D341Med (cell line): ENCODE measurements around the gene SEMA6A.
"Not testable (repeated sequence)": the region's sequence is repeated elsewhere in the genome, so short reads cannot be mapped to it uniquely, and the experiment has no call there.

Source experiments
- DNase-seq: peaks from one replicate; pipeline ENCODE4 v3.0.0; 2012; ENCODE audit warnings: low spot score

Gene SEMA6A

DNA sequence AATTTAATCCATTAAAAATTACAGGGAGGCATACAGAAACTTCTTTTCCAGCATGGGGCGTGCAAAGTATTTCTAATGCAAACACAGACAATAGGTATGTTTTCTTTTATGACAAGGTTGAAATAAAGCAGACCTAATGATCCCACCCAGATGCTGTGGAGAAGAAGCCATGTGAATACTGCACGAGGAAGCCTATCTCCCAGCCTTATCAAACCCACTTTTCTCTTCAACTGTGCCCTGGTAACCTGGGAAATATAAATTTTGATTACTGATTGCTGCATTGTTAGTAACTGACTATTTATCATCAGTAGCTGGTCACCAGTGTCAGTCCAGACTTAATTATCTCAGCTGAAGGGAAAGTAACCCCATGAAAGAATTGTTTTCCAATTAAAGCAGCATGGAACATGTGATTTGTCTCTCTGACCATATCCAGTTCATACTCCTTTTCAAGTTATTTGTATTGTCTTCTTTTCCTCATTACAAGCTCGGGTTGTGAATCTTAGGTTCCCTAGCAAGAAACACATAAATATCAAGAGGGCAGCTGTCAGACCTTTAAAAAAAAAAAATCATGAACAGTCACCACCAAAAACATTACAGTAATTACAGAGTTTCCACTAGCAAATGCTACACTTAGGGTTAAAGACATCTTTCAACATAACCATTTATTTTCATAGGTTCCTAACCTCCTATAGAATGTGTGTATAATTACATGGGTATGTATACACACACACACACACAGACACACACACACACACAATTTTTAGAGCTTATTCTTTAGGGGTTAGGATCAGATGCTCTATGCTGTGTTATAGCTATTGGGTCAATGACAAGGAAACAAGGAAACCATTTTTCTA lies 50.3 kb downstream of the SEMA6A start:
- no peak for DNase-seq

DNA sequence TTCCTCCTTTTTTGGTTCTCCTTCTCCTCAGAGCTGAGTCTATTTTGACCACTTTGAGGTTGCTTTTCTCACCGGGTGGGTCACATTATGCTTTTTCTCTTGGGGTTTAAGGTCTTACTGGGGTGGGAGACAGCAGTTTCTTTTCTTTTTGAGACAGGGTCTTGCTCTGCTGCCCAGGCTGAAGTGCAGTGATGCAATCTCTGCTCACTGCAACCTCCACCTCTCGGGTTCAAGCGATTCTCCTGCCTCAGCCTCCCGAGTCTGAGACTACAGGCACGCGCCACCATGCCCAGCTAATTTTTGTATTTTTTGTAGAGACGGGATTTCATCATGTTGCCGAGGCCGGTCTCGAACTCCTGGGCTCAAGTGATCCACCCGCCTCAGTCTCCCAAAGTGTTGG lies 51.4 kb downstream of the SEMA6A start:
- not testable (repeated sequence) for DNase-seq

DNA sequence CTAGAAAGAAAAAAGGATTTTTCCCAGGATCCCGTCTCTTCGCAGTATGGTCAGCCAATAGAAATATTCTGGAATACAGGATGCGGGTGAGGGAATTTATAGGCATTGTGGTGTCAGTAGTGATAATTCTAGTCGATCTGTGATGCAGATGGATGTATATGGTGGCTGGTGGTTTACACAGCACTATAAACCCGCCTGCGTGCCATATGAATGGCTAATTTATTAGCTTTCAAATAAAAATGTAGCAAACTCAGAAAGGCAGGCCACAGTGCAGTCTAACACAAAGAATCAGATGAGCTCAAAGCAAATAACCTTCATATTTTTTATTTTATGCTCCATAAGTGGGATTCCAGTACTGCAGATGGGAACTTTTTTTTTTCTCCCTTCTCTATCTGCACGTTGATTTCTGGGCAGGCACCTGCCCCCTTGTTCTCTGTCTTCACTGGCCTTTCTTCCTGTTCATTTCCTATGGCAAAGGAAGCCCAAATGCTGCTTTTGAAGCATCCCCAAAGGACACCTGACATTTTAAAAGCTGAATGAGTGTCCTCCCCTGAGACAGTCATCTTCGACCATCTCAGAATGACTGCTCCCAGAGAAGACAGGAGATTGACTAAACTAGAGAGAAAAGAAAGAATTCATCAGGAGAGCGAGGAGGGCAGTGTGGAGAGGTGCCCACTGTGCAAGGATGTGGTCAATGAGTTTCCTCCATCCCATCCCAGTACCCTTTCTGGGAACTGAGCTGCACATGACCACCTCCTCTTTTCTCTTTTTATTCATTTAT lies 52.1 kb downstream of the SEMA6A start:
- DNase-seq, result no peak

DNA sequence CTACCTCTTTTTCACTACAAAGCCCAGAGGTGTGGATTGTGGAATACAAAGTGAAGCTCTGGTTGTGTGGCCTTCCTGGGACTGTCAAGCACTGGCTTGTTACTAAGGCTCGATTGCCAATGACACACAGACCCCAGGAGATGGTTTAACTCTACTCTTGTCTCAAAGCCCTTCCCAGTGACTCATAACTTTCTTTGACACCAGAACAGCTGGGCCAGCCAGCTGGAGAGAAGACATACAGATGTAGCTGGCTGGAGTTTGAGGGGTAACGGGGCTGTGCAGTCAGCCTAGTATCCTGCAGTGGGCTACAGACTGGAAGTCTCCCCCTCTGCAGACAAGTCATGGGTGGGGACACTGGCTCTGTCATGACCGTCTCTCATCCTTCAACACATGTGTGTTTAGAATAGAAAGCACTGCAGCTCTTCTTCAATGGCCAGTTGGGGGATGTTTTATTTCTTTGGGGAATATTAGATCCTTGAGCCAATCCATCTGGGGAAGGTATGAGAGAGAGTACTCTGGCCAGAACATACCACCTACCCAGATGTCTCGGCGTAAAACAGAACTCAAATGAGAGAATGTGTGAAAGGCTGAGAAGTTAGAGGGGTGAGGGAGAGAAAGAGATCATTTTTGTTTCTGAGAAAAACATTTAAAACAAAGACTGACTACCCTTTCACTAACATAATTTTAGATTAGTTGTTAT lies 53.3 kb downstream of the SEMA6A start:
- DNase-seq, result no peak

GRCh38 chr5:116520771-116521170 lies 53.9 kb downstream of the SEMA6A start:
- no peak for DNase-seq

DNA sequence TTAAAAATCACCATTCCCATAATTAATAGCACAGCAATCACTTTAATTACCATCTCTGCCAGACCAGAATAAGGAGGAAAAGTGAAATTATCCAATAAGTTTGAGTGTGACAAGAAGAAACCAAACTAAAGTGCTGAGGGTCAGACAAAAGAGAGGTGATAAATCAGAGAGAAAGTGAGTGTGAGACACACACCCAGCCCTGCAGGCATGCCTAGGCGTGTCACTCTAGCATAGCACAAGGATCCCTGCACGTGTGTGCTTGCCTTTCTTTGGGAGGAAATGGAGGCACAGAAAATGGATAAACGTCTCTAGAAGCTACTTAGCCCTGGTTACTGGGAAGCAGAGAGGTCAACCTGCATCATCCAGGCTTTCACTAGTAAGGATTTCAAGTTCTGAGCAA lies 56.2 kb downstream of the SEMA6A start:
- DNase-seq, result no peak

- no peak for DNase-seq
Measured at GRCh38 chr5:116517488-116517887, 57.1 kb downstream of the SEMA6A start.

DNA sequence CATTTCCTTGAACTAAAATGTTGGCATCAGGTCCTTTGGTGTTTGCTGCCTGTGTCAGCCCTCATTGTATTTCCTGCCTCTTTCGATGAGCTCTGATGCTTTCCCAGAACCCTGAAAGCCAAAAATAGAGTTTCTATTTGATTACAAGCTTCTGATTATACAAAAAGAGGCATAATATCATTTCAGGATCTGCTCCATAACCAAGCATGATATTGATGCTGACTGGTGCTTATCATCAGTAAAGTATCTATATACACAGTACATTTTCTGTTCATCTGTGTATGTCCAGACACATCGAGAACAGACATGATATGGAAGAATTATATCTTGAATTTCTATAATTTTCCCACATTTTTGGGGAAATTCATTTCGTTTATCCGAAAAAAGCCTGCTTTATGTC lies 58.6 kb downstream of the SEMA6A start:
- no peak for DNase-seq

DNA sequence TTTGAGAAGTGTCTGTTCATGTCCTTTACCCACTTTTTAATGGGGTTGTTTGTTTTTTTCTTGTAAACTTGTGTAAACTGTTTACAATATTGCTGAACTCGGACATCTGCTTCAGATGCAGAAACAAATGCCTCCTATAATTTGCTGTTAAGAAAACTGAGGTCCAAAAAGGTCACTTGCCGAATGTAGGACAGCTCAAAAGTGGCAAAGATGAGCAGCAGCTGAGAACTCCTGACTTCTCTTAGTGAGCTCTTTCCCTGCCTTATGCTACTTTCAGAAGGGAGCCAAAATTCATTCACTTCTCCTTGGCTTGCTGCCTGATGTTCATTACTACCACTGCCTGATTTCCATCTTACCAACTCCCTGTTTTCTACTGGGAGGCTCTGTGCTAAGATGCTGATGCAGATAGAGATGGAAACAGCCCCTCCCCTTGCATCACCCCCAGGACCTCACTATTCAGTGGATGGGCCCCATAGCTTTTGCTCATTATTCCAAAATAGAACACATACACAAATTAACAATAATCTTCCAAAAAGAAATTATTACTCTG lies 60.1 kb downstream of the SEMA6A start:
- no peak for DNase-seq

DNA sequence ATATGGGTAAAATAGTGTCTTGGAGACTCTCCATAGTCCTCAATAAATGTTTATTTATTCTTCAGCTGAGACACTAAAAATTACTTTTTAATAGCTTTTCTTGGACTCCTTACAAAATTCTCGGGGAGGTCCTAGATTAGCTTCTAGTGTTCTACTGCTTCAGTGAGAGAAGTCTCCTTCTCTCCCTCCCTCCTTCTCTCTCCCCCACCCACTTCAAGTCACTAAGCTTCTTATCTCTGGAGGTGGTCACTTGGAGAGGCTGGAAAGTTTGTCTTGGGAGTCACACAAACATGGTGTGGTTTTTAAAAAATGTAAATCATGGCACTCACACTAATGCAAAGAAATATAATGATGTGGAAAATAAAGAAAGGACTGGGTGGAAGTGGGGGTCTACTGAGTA lies 64.1 kb downstream of the SEMA6A start:
- no peak for DNase-seq

GRCh38 chr5:116509483-116510244 lies 65.0 kb downstream of the SEMA6A start:
- DNase-seq, result no peak

- DNase-seq, result no peak
Measured at GRCh38 chr5:116508835-116509234, 65.8 kb downstream of the SEMA6A start.

GRCh38 chr5:116507941-116508655 lies 66.5 kb downstream of the SEMA6A start:
- no peak for DNase-seq

DNA sequence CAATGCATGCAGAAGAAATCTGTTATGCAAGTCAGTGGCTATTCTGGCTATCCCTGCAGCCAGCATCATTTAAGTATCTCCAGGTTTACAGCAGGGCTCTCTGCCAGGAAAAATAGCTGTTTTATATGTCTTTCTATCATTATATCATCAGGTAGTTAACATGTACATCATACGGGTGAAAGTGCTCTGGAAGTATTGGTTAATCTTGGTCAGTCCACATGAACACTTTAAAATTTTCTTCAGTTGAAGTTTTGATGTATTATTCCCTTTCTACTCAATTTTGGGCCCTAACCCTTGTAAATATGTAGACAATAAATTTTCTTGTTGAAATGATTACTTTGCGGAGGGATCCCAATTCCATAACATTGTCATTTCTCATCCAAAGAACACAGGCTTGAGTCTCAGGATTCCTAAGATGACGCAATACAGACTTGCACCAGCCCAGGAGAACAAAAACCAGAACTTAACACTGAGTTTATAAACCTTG lies 67.5 kb downstream of the SEMA6A start:
- no peak for DNase-seq

DNA sequence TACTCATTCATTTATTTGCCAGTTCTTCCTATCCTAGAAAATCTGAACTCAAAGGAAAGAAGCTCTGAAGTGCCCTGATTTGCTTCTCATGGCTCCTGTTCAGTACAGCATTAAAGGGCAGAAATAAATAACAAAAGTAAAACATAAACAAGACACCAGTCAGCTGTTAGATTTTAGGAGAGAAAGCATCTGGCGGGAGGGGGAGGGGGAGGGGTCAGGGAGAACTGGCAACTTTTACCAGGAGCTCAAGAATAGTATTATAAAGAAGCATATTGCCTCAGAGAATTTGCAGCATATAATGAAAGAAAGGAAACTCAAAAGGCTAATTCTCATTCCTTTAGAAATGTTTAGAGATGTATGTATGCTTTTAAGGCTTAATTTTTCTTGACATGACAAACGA lies 68.1 kb downstream of the SEMA6A start:
- no peak for DNase-seq

- no peak for DNase-seq
Measured at GRCh38 chr5:116504593-116505166, 69.9 kb downstream of the SEMA6A start.

- DNase-seq, result no peak
Measured at GRCh38 chr5:116502616-116503015, 72.0 kb downstream of the SEMA6A start.

DNA sequence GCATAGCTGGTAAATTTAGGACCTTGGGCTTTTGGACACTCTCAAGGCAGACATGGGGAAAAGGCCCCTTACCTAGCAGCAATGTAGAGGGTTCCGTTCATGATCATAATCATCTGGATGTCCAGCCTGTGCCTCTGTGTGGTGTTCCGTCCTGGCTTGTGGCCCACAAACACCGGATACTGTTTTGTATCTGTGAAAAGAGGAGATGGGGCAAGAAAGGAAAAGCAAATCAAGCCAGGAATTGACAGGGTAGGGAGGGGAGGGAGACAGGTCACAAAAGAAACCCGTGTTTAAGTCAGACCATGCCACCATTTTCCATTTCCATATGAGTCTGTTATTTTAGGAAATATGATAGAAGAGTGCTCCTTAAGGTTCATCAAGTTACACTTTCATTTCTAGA lies 72.5 kb downstream of the SEMA6A start:
- no peak for DNase-seq

GRCh38 chr5:116498503-116499048 lies 76.0 kb downstream of the SEMA6A start:
- DNase-seq, result no peak

DNA sequence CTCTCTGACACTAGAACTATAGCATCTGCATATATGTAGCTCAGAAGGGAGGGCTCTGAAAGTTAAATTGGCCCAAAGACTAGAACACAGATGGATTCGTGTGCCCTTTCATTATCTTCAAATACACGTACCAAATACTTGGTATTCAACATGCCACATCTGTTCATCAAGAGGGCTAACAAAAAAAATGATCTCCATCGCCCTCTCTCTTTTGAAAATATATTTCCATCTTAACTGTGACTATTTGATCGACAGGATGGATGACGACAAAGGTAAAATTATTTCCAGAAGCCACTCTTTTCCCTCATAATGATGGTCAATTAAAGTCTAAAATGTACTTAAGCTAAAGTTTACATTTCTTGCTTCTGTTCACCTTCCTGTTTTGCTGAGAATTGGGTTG lies 77.0 kb downstream of the SEMA6A start:
- no peak for DNase-seq
